ENCODE data around the gene FUT1.
"Not testable (repeated sequence)": the region's sequence is repeated elsewhere in the genome, so short reads cannot be mapped to it uniquely, and the experiment has no call there.

FUT1 gene

GRCh38 chr19:48752496-48753365 is at the start of gene FUT1:
Gene FUT1 (minus strand): TSS chr19:48752641. CDS start chr19:48751281, 1,360 bp downstream.
- DNase-seq (ENCODE audit: low spot score): peak; percentile 74

- no peak for DNase-seq (ENCODE audit: low spot score)
Measured at GRCh38 chr19:48799358-48800300, 47.2 kb upstream of the FUT1 start.

- DNase-seq (ENCODE audit: low spot score): no peak
Measured at GRCh38 chr19:48798937-48799336, 46.5 kb upstream of the FUT1 start.

GRCh38 chr19:48797103-48797502 is 44.7 kb upstream of the FUT1 start:
- no peak for DNase-seq (ENCODE audit: low spot score)

GRCh38 chr19:48796298-48797083 is 44.0 kb upstream of the FUT1 start:
- DNase-seq (ENCODE audit: low spot score): no peak

- DNase-seq (ENCODE audit: low spot score): no peak
Measured at GRCh38 chr19:48795685-48796070, 43.2 kb upstream of the FUT1 start.

GRCh38 chr19:48795055-48795684 is 42.7 kb upstream of the FUT1 start:
- DNase-seq (ENCODE audit: low spot score): peak; percentile 88

- DNase-seq (ENCODE audit: low spot score): no peak
Measured at GRCh38 chr19:48794291-48794690, 41.9 kb upstream of the FUT1 start.

GRCh38 chr19:48793271-48793670 is 40.8 kb upstream of the FUT1 start:
- DNase-seq (ENCODE audit: low spot score): no peak

- not testable (repeated sequence) for DNase-seq (ENCODE audit: low spot score)
Measured at GRCh38 chr19:48787331-48787730, 34.9 kb upstream of the FUT1 start.

- DNase-seq (ENCODE audit: low spot score): not testable (repeated sequence)
Measured at GRCh38 chr19:48786422-48786821, 34.0 kb upstream of the FUT1 start.

GRCh38 chr19:48784527-48784926 is 32.1 kb upstream of the FUT1 start:
- no peak for DNase-seq (ENCODE audit: low spot score)

- peak; percentile 76 for DNase-seq (ENCODE audit: low spot score)
Measured at GRCh38 chr19:48780631-48781391, 28.4 kb upstream of the FUT1 start.

- peak; percentile 9 for DNase-seq (ENCODE audit: low spot score)
Measured at GRCh38 chr19:48779636-48780035, 27.2 kb upstream of the FUT1 start.

GRCh38 chr19:48777720-48778119 is 25.3 kb upstream of the FUT1 start:
- no peak for DNase-seq (ENCODE audit: low spot score)

- DNase-seq (ENCODE audit: low spot score): no peak
Measured at GRCh38 chr19:48777139-48777538, 24.7 kb upstream of the FUT1 start.

- DNase-seq (ENCODE audit: low spot score): no peak
Measured at GRCh38 chr19:48772503-48772953, 20.1 kb upstream of the FUT1 start.

GRCh38 chr19:48770734-48771472 is 18.5 kb upstream of the FUT1 start:
- no peak for DNase-seq (ENCODE audit: low spot score)

GRCh38 chr19:48770266-48770665 is 17.8 kb upstream of the FUT1 start:
- DNase-seq (ENCODE audit: low spot score): no peak
